Nephron (organoid): ENCODE data around the gene NDUFB10.

Source experiments
- H3K27ac Mint-ChIP-seq, 3 experiments: 2 replicates each; pipeline ENCODE4 v1.8.0; 2020; ENCODE audit warnings: mixed read lengths in 3 of 3, mild to moderate bottlenecking in 2 of 3, moderate library complexity in 1 of 3
- H3K27me3 Mint-ChIP-seq: 2 replicates; pipeline ENCODE4 v1.8.0; 2021; ENCODE audit warnings: low read depth, mild to moderate bottlenecking, moderate library complexity, mixed read lengths
- H3K36me3 Mint-ChIP-seq: 2 replicates; pipeline ENCODE4 v1.8.0; 2020; ENCODE audit warnings: low read depth, mixed read lengths
- H3K4me1 Mint-ChIP-seq: 2 replicates; pipeline ENCODE4 v1.8.0; 2020; ENCODE audit warnings: mixed read lengths
- H3K4me3 Mint-ChIP-seq, 3 experiments: 2 replicates each; pipeline ENCODE4 v1.8.0; 2020; ENCODE audit warnings: mild to moderate bottlenecking in 3 of 3, mixed read lengths in 3 of 3, moderate library complexity in 2 of 3
- H3K9me3 Mint-ChIP-seq: 2 replicates; pipeline ENCODE4 v1.8.0; 2020; ENCODE audit warnings: mixed read lengths
- CTCF ChIP-seq, 3 experiments: fragments of 200-600 bp; sonication (generic); IDR thresholded peaks; one replicate each; pipeline ENCODE4 v1.5.0; 2021; ENCODE audit warnings: antibody characterized with exemption in 3 of 3; ENCODE audit not compliant: unreplicated experiment in 3 of 3

Gene NDUFB10

GRCh38 chr16:1997494-1998359 lies 38.4 kb downstream of the NDUFB10 start:
- H3K27me3 Mint-ChIP-seq = peaks cover 19% of the 10 kb centered on the region
- H3K27ac Mint-ChIP-seq = no peak overlapping the region
- TF ChIP-seq CTCF (IDR thresholded peaks at IDR 0.05; ENCODE audit: unreplicated experiment in 3 of 3) = no peak
- peaks cover 23% of the 10 kb centered on the region for H3K36me3 Mint-ChIP-seq
- no peaks in the 10 kb centered on the region for H3K9me3 Mint-ChIP-seq
- no peaks in the 10 kb centered on the region for H3K4me1 Mint-ChIP-seq
- H3K4me3 Mint-ChIP-seq = no peak overlapping the region

- H3K9me3 Mint-ChIP-seq = no peaks in the 10 kb centered on the region
- no peak for TF ChIP-seq CTCF (IDR thresholded peaks at IDR 0.05; ENCODE audit: unreplicated experiment in 3 of 3)
- no peak overlapping the region for H3K4me3 Mint-ChIP-seq
- no peak overlapping the region for H3K27ac Mint-ChIP-seq
- peaks cover 13% of the 10 kb centered on the region for H3K27me3 Mint-ChIP-seq
- peaks cover 23% of the 10 kb centered on the region for H3K36me3 Mint-ChIP-seq
- no peaks in the 10 kb centered on the region for H3K4me1 Mint-ChIP-seq
Measured at GRCh38 chr16:1998360-1998835, 39.1 kb downstream of the NDUFB10 start.

- no peaks in the 10 kb centered on the region for H3K9me3 Mint-ChIP-seq
- no peak for TF ChIP-seq CTCF (IDR thresholded peaks at IDR 0.05; ENCODE audit: unreplicated experiment in 3 of 3)
- no peak overlapping the region for H3K27ac Mint-ChIP-seq
- peaks cover 6% of the 10 kb centered on the region for H3K27me3 Mint-ChIP-seq
- H3K4me3 Mint-ChIP-seq = no peak overlapping the region
- H3K36me3 Mint-ChIP-seq = peaks cover 23% of the 10 kb centered on the region
- peaks cover 3% of the 10 kb centered on the region for H3K4me1 Mint-ChIP-seq
Measured at GRCh38 chr16:1998852-1999801, 39.8 kb downstream of the NDUFB10 start.

- Mint-ChIP-seq H3K9me3 (no peaks in the 10 kb centered on the region), H3K4me3 (no peak overlapping the region), H3K36me3 (peaks cover 23% of the 10 kb centered on the region), H3K27ac (no peak overlapping the region), H3K27me3 (peaks cover 4% of the 10 kb centered on the region), H3K4me1 (peaks cover 9% of the 10 kb centered on the region)
- no peak for TF ChIP-seq CTCF (IDR thresholded peaks at IDR 0.05; ENCODE audit: unreplicated experiment in 3 of 3)
Measured at GRCh38 chr16:1999866-2000514, 40.7 kb downstream of the NDUFB10 start.

- no peak for TF ChIP-seq CTCF (IDR thresholded peaks at IDR 0.05; ENCODE audit: unreplicated experiment in 3 of 3)
- Mint-ChIP-seq H3K9me3 (no peaks in the 10 kb centered on the region), H3K27me3 (no peaks in the 10 kb centered on the region), H3K4me1 (peaks cover 14% of the 10 kb centered on the region), H3K27ac (no peak overlapping the region), H3K4me3 (no peak overlapping the region), H3K36me3 (peaks cover 18% of the 10 kb centered on the region)
Measured at GRCh38 chr16:2001035-2001434, 41.7 kb downstream of the NDUFB10 start.
